K562 (cell line): Measurements from ENCODE around the gene SMIM41. TPM values are rescaled to one million over a fixed set of nuclear protein-coding genes. Genes with fewer than 3 reads are reported as not detected.

Experiments
- CHD2 ChIP-seq: IDR thresholded peaks from 2 replicates; pipeline ENCODE4 v1.6.1; 2011; ENCODE audit warnings: low read depth, low read length
- DACH1 ChIP-seq: fragments of 450-650 bp; IDR thresholded peaks from 2 replicates; pipeline ENCODE4 v1.6.1; 2018; ENCODE audit not compliant: partially characterized antibody
- EP300 ChIP-seq: IDR thresholded peaks from 2 replicates; pipeline ENCODE4 v1.6.1; 2012; ENCODE audit warnings: low read length, improper control_type of control experiment
- ESRRA ChIP-seq: fragments of 450-650 bp; IDR thresholded peaks from 2 replicates; pipeline ENCODE4 v1.6.1; 2014; ENCODE audit warnings: low read depth, mild to moderate bottlenecking, moderate library complexity, borderline replicate concordance
- HMGN3 ChIP-seq: IDR thresholded peaks from 2 replicates; pipeline ENCODE4 v1.6.1; 2011; ENCODE audit warnings: borderline replicate concordance, low read depth, mild to moderate bottlenecking, mixed read lengths, low read length; ENCODE audit not compliant: insufficient read length; ENCODE audit errors: extremely low read depth
- MYBL2 ChIP-seq, 2 experiments: fragments of 450-650 bp in 1 of 2; sonication (generic) in 1 of 2; formaldehyde crosslinking in 1 of 2; IDR thresholded peaks; 2 replicates each; pipeline versions ENCODE4 v1.6.1 to v1.8.1; 2017 to 2022; ENCODE audit warnings: borderline replicate concordance in 1 of 2, inconsistent platforms in 1 of 2, low read depth in 1 of 2, mild to moderate bottlenecking in 1 of 2, missing genetic modification reagents in 1 of 2, moderate library complexity in 1 of 2
- MYC ChIP-seq, 2 experiments: fragments of 250-450 bp in 1 of 2; sonication (Bioruptor Pico) in 1 of 2; IDR thresholded peaks; 2 replicates each; pipeline versions ENCODE4 v1.5.1 to v1.6.1; 2012 to 2021; ENCODE audit warnings: low read depth in 2 of 2, borderline replicate concordance in 1 of 2, improper control_type of control experiment in 1 of 2, low read length in 1 of 2, mild to moderate bottlenecking in 1 of 2, moderate library complexity in 1 of 2
- PHF20 ChIP-seq: fragments of 450-650 bp; IDR thresholded peaks from 2 replicates; pipeline ENCODE4 v1.6.1; 2018; ENCODE audit not compliant: partially characterized antibody
- RB1 ChIP-seq: fragments of 450-650 bp; IDR thresholded peaks from 2 replicates; pipeline ENCODE4 v1.6.1; 2017; ENCODE audit warnings: low read depth, mild to moderate bottlenecking
- RBFOX2 ChIP-seq: fragments of 200-400 bp; formaldehyde crosslinking; IDR thresholded peaks from 2 replicates; pipeline ENCODE4 v1.6.1; 2017; ENCODE audit warnings: low read depth, mild to moderate bottlenecking, low read length, moderate library complexity
- RBM25 ChIP-seq: fragments of 200-400 bp; formaldehyde crosslinking; IDR thresholded peaks from 2 replicates; pipeline ENCODE4 v1.6.1; 2018; ENCODE audit warnings: low read length, low read depth, moderate library complexity; ENCODE audit not compliant: severe bottlenecking
- RCOR1 ChIP-seq, 2 experiments: IDR thresholded peaks; 2 replicates each; pipeline ENCODE4 v1.6.1; 2012; ENCODE audit warnings: low read depth in 2 of 2, low read length in 2 of 2, borderline replicate concordance in 1 of 2, improper control_type of control experiment in 1 of 2
- SMARCA4 ChIP-seq: fragments of 450-650 bp; IDR thresholded peaks from 2 replicates; pipeline ENCODE4 v1.6.1; 2016
- ZFP30 ChIP-seq: fragments of 250-450 bp; sonication (Bioruptor Pico); IDR thresholded peaks from 2 replicates; pipeline ENCODE4 v1.8.0; 2022; ENCODE audit warnings: moderate library complexity, mild to moderate bottlenecking, inconsistent platforms, borderline replicate concordance
- ZNF263 ChIP-seq: sonication (generic); formaldehyde crosslinking; IDR thresholded peaks from 2 replicates; pipeline ENCODE4 v1.8.0; 2022; ENCODE audit warnings: mild to moderate bottlenecking, missing genetic modification reagents, borderline replicate concordance
- polyA plus RNA-seq, 8 experiments: library from polyadenylated mRNA; depleted of rRNA in 4 of 8; stranded (reverse) in 5 of 8; unstranded in 3 of 8; fragments of >200 nt; fragmentation: Nextera tagmentation in 2 of 8; fragmentation: Illumina TruSeq in 1 of 8; extraction: Ambion mirVana in 2 of 8; extraction: Trizol in 1 of 8; gene quantifications; 2 replicates each; pipeline versions ENCODE4 v1.2.1 to v1.2.3, GENCODE V29; 2011 to 2014; ENCODE audit warnings: inconsistent platforms in 1 of 8, missing spikeins in 1 of 8
- total RNA-seq, 7 experiments: library from RNA; depleted of rRNA in 6 of 7; stranded (reverse); fragments of >200 nt in 6 of 7; fragmentation: Illumina TruSeq in 2 of 7; extraction: Trizol in 2 of 7; gene quantifications; 2 replicates each; pipeline versions ENCODE4 v1.2.1 to v1.2.3, GENCODE V29; 2011 to 2021; ENCODE audit warnings: low replicate concordance in 1 of 7
- TF ChIP-seq, protein P1 (sequence below), 2 experiments: fragments of 450-650 bp in 1 of 2; sonication (generic) in 1 of 2; formaldehyde crosslinking in 1 of 2; IDR thresholded peaks; 2 replicates each; pipeline versions ENCODE4 v1.7.1 to v1.9.0; 2016 to 2022; ENCODE audit warnings: inconsistent platforms in 1 of 2, mild to moderate bottlenecking in 1 of 2, missing genetic modification reagents in 1 of 2
- TF ChIP-seq, protein P2 (sequence below): sonication (generic); formaldehyde crosslinking; IDR thresholded peaks from 2 replicates; pipeline ENCODE4 v1.8.0; 2022; ENCODE audit warnings: missing genetic modification reagents, mild to moderate bottlenecking, moderate library complexity, borderline replicate concordance

Gene SMIM41
- total and polyA plus RNA-seq, 9 of the 15 experiments (the other 6 are each of a cell fraction or from before 2014, with no cell fraction given) = not detected

DNA sequence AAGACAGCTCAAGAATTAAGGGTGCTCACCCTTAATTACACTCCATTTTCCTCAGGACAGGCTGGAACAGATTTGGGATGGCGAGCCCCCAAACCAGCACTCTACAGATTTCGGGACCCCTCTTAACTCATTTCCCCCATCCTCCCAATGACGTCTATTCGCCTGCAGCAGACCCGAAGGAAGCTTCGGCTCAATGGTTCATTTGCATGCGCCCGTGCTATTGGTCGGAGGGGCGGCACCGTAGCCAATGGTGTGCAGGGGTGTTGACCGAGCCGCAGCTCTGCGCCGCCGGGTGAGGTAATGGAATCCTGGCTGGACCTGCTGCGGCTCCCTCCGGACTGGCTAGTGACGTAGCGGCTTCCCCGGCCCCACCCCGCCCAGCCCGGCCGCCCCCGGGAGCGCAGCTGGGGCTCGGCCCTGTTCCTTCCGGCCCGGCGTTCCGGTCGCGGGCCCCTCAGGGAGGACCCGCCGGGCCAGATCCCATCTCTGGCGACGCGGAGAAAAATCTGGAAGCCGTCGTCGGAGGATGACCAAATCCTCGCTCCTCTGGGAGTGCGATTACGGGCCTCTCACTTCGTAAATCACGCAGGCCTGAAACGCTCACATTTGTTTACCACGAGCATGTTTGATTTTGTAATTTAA, 46.6 kb upstream of the SMIM41 start (continued):
- no peak; the same call in 1 of the 2 replicates for TF ChIP-seq ESRRA
- peak; percentile 9 for TF ChIP-seq RBM25
- TF ChIP-seq EP300 = peak; percentile 19; the same call in 1 of the 2 replicates
- peak; percentile 61 for TF ChIP-seq PHF20
- TF ChIP-seq, protein P1, sequence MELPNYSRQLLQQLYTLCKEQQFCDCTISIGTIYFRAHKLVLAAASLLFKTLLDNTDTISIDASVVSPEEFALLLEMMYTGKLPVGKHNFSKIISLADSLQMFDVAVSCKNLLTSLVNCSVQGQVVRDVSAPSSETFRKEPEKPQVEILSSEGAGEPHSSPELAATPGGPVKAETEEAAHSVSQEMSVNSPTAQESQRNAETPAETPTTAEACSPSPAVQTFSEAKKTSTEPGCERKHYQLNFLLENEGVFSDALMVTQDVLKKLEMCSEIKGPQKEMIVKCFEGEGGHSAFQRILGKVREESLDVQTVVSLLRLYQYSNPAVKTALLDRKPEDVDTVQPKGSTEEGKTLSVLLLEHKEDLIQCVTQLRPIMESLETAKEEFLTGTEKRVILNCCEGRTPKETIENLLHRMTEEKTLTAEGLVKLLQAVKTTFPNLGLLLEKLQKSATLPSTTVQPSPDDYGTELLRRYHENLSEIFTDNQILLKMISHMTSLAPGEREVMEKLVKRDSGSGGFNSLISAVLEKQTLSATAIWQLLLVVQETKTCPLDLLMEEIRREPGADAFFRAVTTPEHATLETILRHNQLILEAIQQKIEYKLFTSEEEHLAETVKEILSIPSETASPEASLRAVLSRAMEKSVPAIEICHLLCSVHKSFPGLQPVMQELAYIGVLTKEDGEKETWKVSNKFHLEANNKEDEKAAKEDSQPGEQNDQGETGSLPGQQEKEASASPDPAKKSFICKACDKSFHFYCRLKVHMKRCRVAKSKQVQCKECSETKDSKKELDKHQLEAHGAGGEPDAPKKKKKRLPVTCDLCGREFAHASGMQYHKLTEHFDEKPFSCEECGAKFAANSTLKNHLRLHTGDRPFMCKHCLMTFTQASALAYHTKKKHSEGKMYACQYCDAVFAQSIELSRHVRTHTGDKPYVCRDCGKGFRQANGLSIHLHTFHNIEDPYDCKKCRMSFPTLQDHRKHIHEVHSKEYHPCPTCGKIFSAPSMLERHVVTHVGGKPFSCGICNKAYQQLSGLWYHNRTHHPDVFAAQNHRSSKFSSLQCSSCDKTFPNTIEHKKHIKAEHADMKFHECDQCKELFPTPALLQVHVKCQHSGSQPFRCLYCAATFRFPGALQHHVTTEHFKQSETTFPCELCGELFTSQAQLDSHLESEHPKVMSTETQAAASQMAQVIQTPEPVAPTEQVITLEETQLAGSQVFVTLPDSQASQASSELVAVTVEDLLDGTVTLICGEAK (IDR thresholded peaks at IDR 0.05) = peak; percentile 77
- TF ChIP-seq, protein P1 (CRISPR knock-in tag; IDR thresholded peaks at IDR 0.05) = no peak
- TF ChIP-seq RB1 = peak; percentile 47; the same call in 1 of the 2 replicates
- no peak for TF ChIP-seq ZFP30 (CRISPR knock-in tag)
- peak; percentile 57 for TF ChIP-seq CHD2
- TF ChIP-seq MYC (IDR thresholded peaks at IDR 0.05; ENCODE audit: low read depth, low read length) = peak; percentile 19; the same call in 1 of the 2 replicates
- TF ChIP-seq MYC (CRISPR knock-in tag; IDR thresholded peaks at IDR 0.05; ENCODE audit: borderline replicate concordance, low read depth) = no peak
- peak; percentile 71 for TF ChIP-seq RBFOX2
- TF ChIP-seq, protein P2, sequence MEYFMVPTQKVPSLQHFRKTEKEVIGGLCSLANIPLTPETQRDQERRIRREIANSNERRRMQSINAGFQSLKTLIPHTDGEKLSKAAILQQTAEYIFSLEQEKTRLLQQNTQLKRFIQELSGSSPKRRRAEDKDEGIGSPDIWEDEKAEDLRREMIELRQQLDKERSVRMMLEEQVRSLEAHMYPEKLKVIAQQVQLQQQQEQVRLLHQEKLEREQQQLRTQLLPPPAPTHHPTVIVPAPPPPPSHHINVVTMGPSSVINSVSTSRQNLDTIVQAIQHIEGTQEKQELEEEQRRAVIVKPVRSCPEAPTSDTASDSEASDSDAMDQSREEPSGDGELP = peak; percentile 90
- peak; percentile 38; the same call in 1 of the 2 replicates for TF ChIP-seq SMARCA4
- TF ChIP-seq ZNF263 (CRISPR knock-in tag) = no peak
- TF ChIP-seq MYBL2 (IDR thresholded peaks at IDR 0.05; ENCODE audit: low read depth) = no peak
- TF ChIP-seq MYBL2 (CRISPR knock-in tag; IDR thresholded peaks at IDR 0.05; ENCODE audit: borderline replicate concordance) = no peak
- TF ChIP-seq DACH1 = no peak
- peak in 1 of 2 experiments; percentile 29; a peak in 1 of 4 replicates for TF ChIP-seq RCOR1 (IDR thresholded peaks at IDR 0.05; ENCODE audit: borderline replicate concordance in 1 of 2, low read depth in 2 of 2, low read length in 2 of 2)
- TF ChIP-seq HMGN3 = peak; percentile 76
